A549 (cell line): ENCODE results near the gene MCAM. TPM values are rescaled to one million over a fixed set of nuclear protein-coding genes. Genes with fewer than 3 reads are reported as not detected.

Source experiments
- ATAC-seq, 2 experiments: fragments of 200-7000 bp in 1 of 2; fragments of >200 bp in 1 of 2; cut with Nextera tagmentation in 1 of 2; cut with Tn5 transposase in 1 of 2; 3 replicates each; pipeline versions ENCODE4 v1.8.0 to v1.9.1; 2018 to 2020; ENCODE audit warnings: mild to moderate bottlenecking in 1 of 2, moderate library complexity in 1 of 2
- CTCF ChIA-PET: fragments of 300-600 bp; sonication (Branson Sonifier 250); formaldehyde crosslinking; extraction: SDS; loops from one replicate; lab custom pipeline; 2021; ENCODE audit warnings: antibody characterized with exemption, inconsistent platforms; lab: Yijun Ruan, JAX
- POLR2A ChIA-PET: fragments of 350-600 bp; formaldehyde crosslinking; extraction: SDS; loops from one replicate; lab custom pipeline; 2021; ENCODE audit warnings: antibody characterized with exemption, inconsistent platforms; lab: Yijun Ruan, JAX
- DNase-seq, 2 experiments: peaks; one replicate each; pipeline versions ENCODE4 v3.0.0 to v3.0.0-alpha.2; 2011 to 2016; ENCODE audit warnings: low read depth in 1 of 2, low spot score in 1 of 2
- FAIRE-seq: peaks from 2 replicates; lab custom pipeline; 2011; peaks lifted over from hg19 to GRCh38; lab: Jason Lieb, UNC
- H3K27ac ChIP-seq, 2 experiments: fragments of >200 bp; sonication (Bioruptor Twin); formaldehyde crosslinking; 3 replicates each; pipeline ENCODE4 v1.5.1; 2016 to 2017
- H3K4me1 ChIP-seq: fragments of >200 bp; sonication (Bioruptor Twin); formaldehyde crosslinking; 3 replicates; pipeline ENCODE4 v1.6.1; 2016
- H3K4me2 ChIP-seq: fragments of >200 bp; sonication (Bioruptor Twin); formaldehyde crosslinking; 3 replicates; pipeline ENCODE4 v1.6.1; 2016
- H3K4me3 ChIP-seq: fragments of >200 bp; sonication (Bioruptor Twin); formaldehyde crosslinking; 3 replicates; pipeline ENCODE4 v1.5.1; 2016
- H3K9me3 ChIP-seq: fragments of >200 bp; sonication (Bioruptor Twin); formaldehyde crosslinking; 3 replicates; pipeline ENCODE4 v1.6.1; 2016
- CBX8 ChIP-seq: fragments of 200-600 bp; sonication (generic); IDR thresholded peaks from 2 replicates; pipeline ENCODE4 v1.6.1; 2016
- CHD2 ChIP-seq: fragments of 150-350 bp; IDR thresholded peaks from 2 replicates; pipeline ENCODE4 v1.6.1; 2014; ENCODE audit warnings: low read length; ENCODE audit not compliant: partially characterized antibody
- E2F6 ChIP-seq: IDR thresholded peaks from 2 replicates; pipeline ENCODE4 v1.6.1; 2012; ENCODE audit warnings: low read depth, borderline replicate concordance
- EHF ChIP-seq: fragments of 250-450 bp; sonication (Bioruptor Pico); IDR thresholded peaks from 2 replicates; pipeline ENCODE4 v1.5.0; 2020; ENCODE audit warnings: mild to moderate bottlenecking
- ELK1 ChIP-seq: fragments of 150-350 bp; IDR thresholded peaks from 2 replicates; pipeline ENCODE4 v1.6.1; 2014; ENCODE audit warnings: low read depth, mild to moderate bottlenecking, low read length
- FOXS1 ChIP-seq: fragments of 250-450 bp; sonication (Bioruptor Pico); IDR thresholded peaks from 2 replicates; pipeline ENCODE4 v1.5.0; 2020; ENCODE audit warnings: mild to moderate bottlenecking, moderate library complexity
- HDAC2 ChIP-seq: fragments of 200-600 bp; sonication (generic); IDR thresholded peaks from 2 replicates; pipeline ENCODE4 v1.6.1; 2016
- HEYL ChIP-seq: fragments of 250-450 bp; sonication (Bioruptor Pico); IDR thresholded peaks from 2 replicates; pipeline ENCODE4 v1.8.0; 2021; ENCODE audit warnings: mild to moderate bottlenecking, moderate library complexity
- HMGXB4 ChIP-seq: fragments of 250-450 bp; sonication (Bioruptor Pico); IDR thresholded peaks from 2 replicates; pipeline ENCODE4 v1.5.0; 2021; ENCODE audit warnings: mild to moderate bottlenecking, moderate library complexity, borderline replicate concordance
- HOXB13 ChIP-seq: fragments of 250-450 bp; sonication (Bioruptor Pico); IDR thresholded peaks from 2 replicates; pipeline ENCODE4 v1.5.0; 2020; ENCODE audit warnings: low read depth, mild to moderate bottlenecking, moderate library complexity
- JUN ChIP-seq, 2 experiments: fragments of >200 bp; sonication (Bioruptor Twin); formaldehyde crosslinking; IDR thresholded peaks; 2 replicates in 1 of 2; 3 replicates in 1 of 2; pipeline ENCODE4 v1.6.1; 2016 to 2017
- KDM5A ChIP-seq: fragments of 200-600 bp; sonication (generic); IDR thresholded peaks from 2 replicates; pipeline ENCODE4 v1.6.1; 2016; ENCODE audit warnings: antibody characterized with exemption, mild to moderate bottlenecking
- MAZ ChIP-seq: fragments of 150-350 bp; IDR thresholded peaks from 2 replicates; pipeline ENCODE4 v1.6.1; 2014; ENCODE audit warnings: antibody characterized with exemption, low read depth, low read length, borderline replicate concordance
- MYC ChIP-seq: IDR thresholded peaks from 2 replicates; pipeline ENCODE4 v1.6.1; 2012; ENCODE audit warnings: mild to moderate bottlenecking, inconsistent platforms, low read length, improper control_type of control experiment, borderline replicate concordance
- NPAS2 ChIP-seq: fragments of 250-450 bp; sonication (Bioruptor Pico); IDR thresholded peaks from 2 replicates; pipeline ENCODE4 v1.8.0; 2022; ENCODE audit warnings: mild to moderate bottlenecking, moderate library complexity, borderline replicate concordance
- POLR2AphosphoS2 ChIP-seq: conservative IDR thresholded peaks from 2 replicates; pipeline ENCODE4 v1.6.1; 2012; ENCODE audit warnings: low read length, improper control_type of control experiment, inconsistent platforms
- RFX5 ChIP-seq: fragments of 450-650 bp; IDR thresholded peaks from 2 replicates; pipeline ENCODE4 v1.7.1; 2014; ENCODE audit warnings: antibody characterized with exemption, mild to moderate bottlenecking, moderate library complexity
- TFCP2L1 ChIP-seq: fragments of 250-450 bp; sonication (Bioruptor Pico); IDR thresholded peaks from 2 replicates; pipeline ENCODE4 v1.5.0; 2021; ENCODE audit warnings: mild to moderate bottlenecking
- ZFP36 ChIP-seq: fragments of 450-650 bp; IDR thresholded peaks from 2 replicates; pipeline ENCODE4 v1.6.1; 2014; ENCODE audit warnings: borderline replicate concordance; ENCODE audit not compliant: partially characterized antibody
- WGBS: methylation state at CpG from one replicate; pipeline ENCODE4 v1.1.6; 2017; ENCODE audit errors: missing lambda C conversion rate; 5-methylcytosine and 5-hydroxymethylcytosine counted together
- polyA plus RNA-seq, 4 experiments: library from polyadenylated mRNA; depleted of rRNA in 3 of 4; stranded (reverse); fragments of >200 nt; fragmentation: RNase III in 1 of 4; extraction: RNeasy Plus Mini Kit Qiagen cat#74134 plus additional on column Dnase treatment in 1 of 4; gene quantifications; 2 replicates in 3 of 4; 3 replicates in 1 of 4; pipeline ENCODE4 v1.2.3, GENCODE V29; 2011 to 2017
- TF ChIP-seq, protein P1 (sequence below): fragments of 450-650 bp; IDR thresholded peaks from 2 replicates; pipeline ENCODE4 v1.6.1; 2014; ENCODE audit warnings: antibody characterized with exemption

The MCAM gene
- polyA plus RNA-seq, 2 of the 4 experiments (the other 2 are of a cell fraction), result 5.4 to 14.9 TPM

DNA sequence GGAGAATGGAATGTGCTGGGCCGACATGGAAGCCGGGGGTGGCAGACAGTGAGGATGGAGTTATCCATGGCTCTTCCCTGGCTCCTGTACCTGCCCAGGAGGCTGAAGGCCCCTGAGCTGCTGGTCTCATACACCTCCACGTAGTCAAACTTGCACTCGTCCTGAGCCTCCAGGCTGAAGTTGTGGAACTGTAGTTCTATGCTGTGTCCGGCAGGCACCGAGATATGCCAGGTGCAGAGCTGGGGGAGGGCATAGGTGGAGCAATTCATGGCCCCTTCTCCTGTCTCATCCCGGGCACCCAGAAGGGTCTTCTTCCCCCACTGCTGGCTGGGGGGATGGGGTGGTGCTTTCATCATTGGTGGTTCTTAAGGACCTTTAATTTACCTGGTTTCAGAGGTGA lies 26.8 kb upstream of the MCAM start:
- WGBS, result 66% methylated on average over 6 of the region's 7 CpGs

GRCh38 chr11:119342362-119343130 lies 25.6 kb upstream of the MCAM start:
- no peak for TF ChIP-seq MYC
- TF ChIP-seq HDAC2, result no peak
- no peak for TF ChIP-seq POLR2AphosphoS2
- TF ChIP-seq KDM5A, result no peak
- no peak for TF ChIP-seq EHF
- no peak for TF ChIP-seq E2F6
- TF ChIP-seq CHD2, result no peak
- no peak for TF ChIP-seq ZFP36
- TF ChIP-seq, protein P1, sequence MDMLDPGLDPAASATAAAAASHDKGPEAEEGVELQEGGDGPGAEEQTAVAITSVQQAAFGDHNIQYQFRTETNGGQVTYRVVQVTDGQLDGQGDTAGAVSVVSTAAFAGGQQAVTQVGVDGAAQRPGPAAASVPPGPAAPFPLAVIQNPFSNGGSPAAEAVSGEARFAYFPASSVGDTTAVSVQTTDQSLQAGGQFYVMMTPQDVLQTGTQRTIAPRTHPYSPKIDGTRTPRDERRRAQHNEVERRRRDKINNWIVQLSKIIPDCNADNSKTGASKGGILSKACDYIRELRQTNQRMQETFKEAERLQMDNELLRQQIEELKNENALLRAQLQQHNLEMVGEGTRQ, result no peak
- no peak for TF ChIP-seq TFCP2L1
- TF ChIP-seq HOXB13, result no peak
- ChIA-PET CTCF (interaction anchor here (1.1 to 9.5 kb wide), 5 partner anchors 15 to 129 kb away, joined by 3 to 160 read pairs (median 33); partner anchors contain the start of gene USP2), POLR2A (no interaction called here)
- FAIRE-seq (no peak), ATAC-seq (no peak), DNase-seq (no peak)
- Histone ChIP-seq H3K9me3 (no peaks in the 10 kb centered on the region), H3K27ac (no peak overlapping the region), H3K4me3 (no peak overlapping the region), H3K4me2 (no peak overlapping the region), H3K4me1 (peaks cover 12% of the 10 kb centered on the region)
- 74% methylated on average over 5 of the region's 10 CpGs for WGBS

More for the DNA sequence above, 26.8 kb upstream of the MCAM start:
- ATAC-seq (no peak), FAIRE-seq (no peak), DNase-seq (no peak)
- peaks cover 1% of the 10 kb centered on the region; the same call in 1 of the 3 replicates for H3K4me1 ChIP-seq
- H3K27ac ChIP-seq, result no peak overlapping the region
- H3K4me2 ChIP-seq, result no peak overlapping the region
- no peaks in the 10 kb centered on the region for H3K9me3 ChIP-seq
- POLR2A ChIA-PET, result no interaction called here
- CTCF ChIA-PET, result interaction anchor here (1.0 to 9.5 kb wide), 5 partner anchors 12 to 131 kb away, joined by 4 to 160 read pairs (median 33); partner anchors contain the start of gene USP2
- no peak overlapping the region for H3K4me3 ChIP-seq
- TF ChIP-seq HMGXB4 (CRISPR knock-in tag) (no peak), EHF (no peak), CBX8 (no peak), FOXS1 (CRISPR knock-in tag) (no peak), HOXB13 (no peak), ELK1 (no peak), RFX5 (no peak), MAZ (no peak), JUN (IDR thresholded peaks at IDR 0.05) (no peak), HEYL (no peak), NPAS2 (CRISPR knock-in tag) (no peak)
